ENCODE measurements around the gene TRAT1. TPM values are rescaled to one million over a fixed set of nuclear protein-coding genes. Genes with fewer than 3 reads are reported as not detected.

TRAT1 gene
- total RNA-seq, 3 donors from 2014 or later = 0.64 to 2.0 (median 0.88) TPM

GRCh38 chr3:108826309-108827187, 4.0 kb downstream of the TRAT1 start:
- H3K9me3 ChIP-seq = no peaks in the 10 kb centered on the region
- intact Hi-C loops (cut with DNase I; ENCODE audit: low total_unique reads) = no loop called here
- H3K27ac ChIP-seq = no peak overlapping the region
- no peak for DNase-seq (ENCODE audit: low spot score in 2 of 2)
- TF ChIP-seq POLR2A (IDR thresholded peaks at IDR 0.05) = no peak
- no peak for TF ChIP-seq POLR2AphosphoS5 (IDR thresholded peaks at IDR 0.05)
- TF ChIP-seq, protein P1, sequence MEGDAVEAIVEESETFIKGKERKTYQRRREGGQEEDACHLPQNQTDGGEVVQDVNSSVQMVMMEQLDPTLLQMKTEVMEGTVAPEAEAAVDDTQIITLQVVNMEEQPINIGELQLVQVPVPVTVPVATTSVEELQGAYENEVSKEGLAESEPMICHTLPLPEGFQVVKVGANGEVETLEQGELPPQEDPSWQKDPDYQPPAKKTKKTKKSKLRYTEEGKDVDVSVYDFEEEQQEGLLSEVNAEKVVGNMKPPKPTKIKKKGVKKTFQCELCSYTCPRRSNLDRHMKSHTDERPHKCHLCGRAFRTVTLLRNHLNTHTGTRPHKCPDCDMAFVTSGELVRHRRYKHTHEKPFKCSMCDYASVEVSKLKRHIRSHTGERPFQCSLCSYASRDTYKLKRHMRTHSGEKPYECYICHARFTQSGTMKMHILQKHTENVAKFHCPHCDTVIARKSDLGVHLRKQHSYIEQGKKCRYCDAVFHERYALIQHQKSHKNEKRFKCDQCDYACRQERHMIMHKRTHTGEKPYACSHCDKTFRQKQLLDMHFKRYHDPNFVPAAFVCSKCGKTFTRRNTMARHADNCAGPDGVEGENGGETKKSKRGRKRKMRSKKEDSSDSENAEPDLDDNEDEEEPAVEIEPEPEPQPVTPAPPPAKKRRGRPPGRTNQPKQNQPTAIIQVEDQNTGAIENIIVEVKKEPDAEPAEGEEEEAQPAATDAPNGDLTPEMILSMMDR (IDR thresholded peaks at IDR 0.05) = no peak
- no peak overlapping the region for H3K4me3 ChIP-seq
- no peaks in the 10 kb centered on the region for H3K27me3 ChIP-seq
- H3K4me1 ChIP-seq = no peaks in the 10 kb centered on the region
- no peaks in the 10 kb centered on the region for H3K36me3 ChIP-seq

GRCh38 chr3:108830381-108830780, 7.8 kb downstream of the TRAT1 start:
- H3K27ac ChIP-seq = no peak overlapping the region
- no peak for TF ChIP-seq POLR2A (IDR thresholded peaks at IDR 0.05)
- TF ChIP-seq POLR2AphosphoS5 (IDR thresholded peaks at IDR 0.05) = no peak
- TF ChIP-seq, protein P1 (IDR thresholded peaks at IDR 0.05) = no peak
- H3K27me3 ChIP-seq = no peaks in the 10 kb centered on the region
- no peaks in the 10 kb centered on the region for H3K9me3 ChIP-seq
- no peak for DNase-seq (ENCODE audit: low spot score in 2 of 2)
- intact Hi-C loops (cut with DNase I; ENCODE audit: low total_unique reads) = no loop called here
- no peaks in the 10 kb centered on the region for H3K4me1 ChIP-seq
- H3K36me3 ChIP-seq = no peaks in the 10 kb centered on the region
- no peak overlapping the region for H3K4me3 ChIP-seq

DNA sequence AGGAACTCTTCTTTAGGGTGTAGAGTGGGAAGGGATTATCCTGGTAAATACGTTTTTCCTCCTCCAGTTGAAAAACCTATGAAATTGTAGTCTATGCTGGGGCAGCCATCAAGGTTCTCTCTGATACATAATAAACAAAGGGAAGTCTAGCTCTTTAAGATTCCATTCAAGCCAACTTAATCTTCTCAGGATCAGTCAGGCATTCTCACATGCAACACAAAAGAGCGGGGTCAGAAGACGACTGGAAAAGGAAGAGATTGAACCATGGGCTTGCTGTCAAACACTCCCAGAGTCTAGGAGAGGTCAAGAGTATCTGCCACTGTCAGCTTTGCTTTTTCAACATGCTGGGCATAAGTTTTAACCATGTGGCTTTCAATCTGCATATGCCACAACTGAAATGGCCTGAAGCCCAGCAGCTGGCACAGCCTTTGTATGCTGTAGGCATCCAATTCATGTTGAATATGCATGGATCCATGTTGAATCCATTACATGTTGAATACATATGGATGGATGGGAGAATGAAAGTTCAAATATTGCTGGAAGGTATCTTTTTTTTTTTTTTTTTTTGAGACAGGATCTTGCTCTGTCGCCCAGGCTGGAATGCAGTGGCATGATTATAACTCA, 8.5 kb downstream of the TRAT1 start:
- Histone ChIP-seq H3K27ac (no peak overlapping the region), H3K27me3 (no peaks in the 10 kb centered on the region), H3K4me1 (no peaks in the 10 kb centered on the region), H3K4me3 (no peak overlapping the region), H3K36me3 (no peaks in the 10 kb centered on the region), H3K9me3 (no peaks in the 10 kb centered on the region)
- TF ChIP-seq POLR2AphosphoS5 (IDR thresholded peaks at IDR 0.05) (no peak), POLR2A (IDR thresholded peaks at IDR 0.05) (no peak)
- TF ChIP-seq, protein P1 (IDR thresholded peaks at IDR 0.05) = no peak
- intact Hi-C loops (cut with DNase I; ENCODE audit: low total_unique reads) = no loop called here
- DNase-seq (ENCODE audit: low spot score in 2 of 2) = no peak

- TF ChIP-seq POLR2A (IDR thresholded peaks at IDR 0.05) (no peak), POLR2AphosphoS5 (IDR thresholded peaks at IDR 0.05) (no peak)
- TF ChIP-seq, protein P1 (IDR thresholded peaks at IDR 0.05) = no peak
- H3K4me1 ChIP-seq = no peaks in the 10 kb centered on the region
- no peaks in the 10 kb centered on the region for H3K36me3 ChIP-seq
- H3K9me3 ChIP-seq = no peaks in the 10 kb centered on the region
- H3K27ac ChIP-seq = no peak overlapping the region
- intact Hi-C loops (cut with DNase I; ENCODE audit: low total_unique reads) = no loop called here
- H3K4me3 ChIP-seq = no peak overlapping the region
- no peak for DNase-seq (ENCODE audit: low spot score in 2 of 2)
- no peaks in the 10 kb centered on the region for H3K27me3 ChIP-seq
Observed at GRCh38 chr3:108833611-108834010, 11.0 kb downstream of the TRAT1 start.

DNA sequence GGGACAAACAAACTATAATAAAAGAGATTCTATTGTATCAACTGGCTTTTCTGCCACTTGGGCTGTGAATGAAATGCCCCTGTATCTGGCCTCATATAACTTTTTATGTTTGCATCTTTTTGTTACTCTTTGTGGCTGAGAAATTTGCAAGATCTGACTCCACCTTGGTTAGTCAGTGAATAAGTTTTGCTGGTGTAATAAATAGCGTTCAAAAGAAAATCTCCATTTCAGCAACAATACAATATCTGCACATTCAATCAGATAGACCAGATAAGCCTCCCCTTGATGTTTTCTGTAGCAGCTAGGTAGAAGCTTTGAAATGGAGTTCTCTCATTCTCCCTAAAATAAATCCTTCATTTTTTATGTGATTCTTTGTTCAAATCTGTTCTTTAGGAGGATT, 12.0 kb downstream of the TRAT1 start:
- DNase-seq (ENCODE audit: low spot score in 2 of 2) = no peak
- intact Hi-C loops (cut with DNase I; ENCODE audit: low total_unique reads) = no loop called here
- no peaks in the 10 kb centered on the region for H3K27me3 ChIP-seq
- no peaks in the 10 kb centered on the region for H3K36me3 ChIP-seq
- no peak for TF ChIP-seq POLR2A (IDR thresholded peaks at IDR 0.05)
- no peak for TF ChIP-seq POLR2AphosphoS5 (IDR thresholded peaks at IDR 0.05)
- TF ChIP-seq, protein P1 (IDR thresholded peaks at IDR 0.05) = no peak
- H3K9me3 ChIP-seq = no peaks in the 10 kb centered on the region
- no peak overlapping the region for H3K4me3 ChIP-seq
- no peak overlapping the region for H3K27ac ChIP-seq
- H3K4me1 ChIP-seq = no peaks in the 10 kb centered on the region

Measured in breast epithelium (tissue), 4 donors.